Measurements from ENCODE around the gene CNPY3. TPM values are rescaled to one million over a fixed set of nuclear protein-coding genes. Genes with fewer than 3 reads are reported as not detected.

The CNPY3 gene
- total RNA-seq, 2 donors from 2014 or later = 19.6 to 25.9 TPM

GRCh38 chr6:42970871-42971612, 41.8 kb downstream of the CNPY3 start:
- intact Hi-C loops (cut with DNase I, micrococcal nuclease) = no loop called here
- ATAC-seq = no peak
- no peak for DNase-seq

- DNase-seq (no peak), ATAC-seq (no peak)
- intact Hi-C loops (cut with DNase I, micrococcal nuclease) = no loop called here
Measured at GRCh38 chr6:42971746-42972327, 42.6 kb downstream of the CNPY3 start.

- DNase-seq (no peak), ATAC-seq (no peak)
- intact Hi-C loops (cut with DNase I, micrococcal nuclease) = no loop called here
Measured at GRCh38 chr6:42973926-42974325, 44.6 kb downstream of the CNPY3 start.

GRCh38 chr6:42974919-42975505, 45.7 kb downstream of the CNPY3 start:
- ATAC-seq = no peak
- intact Hi-C loops (cut with DNase I, micrococcal nuclease) = no loop called here
- no peak for DNase-seq

GRCh38 chr6:42978487-42978838, 49.2 kb downstream of the CNPY3 start:
- intact Hi-C loops (cut with DNase I, micrococcal nuclease) = no loop called here
- ATAC-seq = peak; percentile 61
- peak; percentile 38 to 50 for DNase-seq

- intact Hi-C loops (cut with DNase I, micrococcal nuclease) = no loop called here
- DNase-seq = peak; percentile 93 to 95
- ATAC-seq = peak; percentile 89
Measured at GRCh38 chr6:42978839-42979522, 49.7 kb downstream of the CNPY3 start, which contains the start of gene PEX6. PEX6 (minus strand) TSS chr6:42979181; CDS start chr6:42979150, 31 bp downstream.

- no peak for DNase-seq
- peak; percentile 13 for ATAC-seq
- intact Hi-C loops (cut with DNase I, micrococcal nuclease) = no loop called here
Measured at GRCh38 chr6:42979523-42980177, 50.4 kb downstream of the CNPY3 start.

- no peak for DNase-seq
- intact Hi-C loops (cut with DNase I, micrococcal nuclease) = no loop called here
- no peak for ATAC-seq
Measured at GRCh38 chr6:42981836-42982235, 52.6 kb downstream of the CNPY3 start.

- ATAC-seq = peak; percentile 93
- intact Hi-C loops (cut with DNase I, micrococcal nuclease) = no loop called here
- DNase-seq = peak; percentile 97 to 98
Measured at GRCh38 chr6:42984001-42984923, 55.0 kb downstream of the CNPY3 start, which contains the start of gene PPP2R5D. PPP2R5D (plus strand) TSS chr6:42984570; CDS start chr6:42984678, 108 bp downstream.

- intact Hi-C loops (cut with DNase I, micrococcal nuclease) = no loop called here
- DNase-seq = peak in 1 of 2 donors; percentile 38
- ATAC-seq = no peak
Measured at GRCh38 chr6:42984924-42985475, 55.7 kb downstream of the CNPY3 start.

- intact Hi-C loops (cut with DNase I, micrococcal nuclease) = no loop called here
- no peak for DNase-seq
Measured at GRCh38 chr6:42987533-42988451, 58.5 kb downstream of the CNPY3 start.

GRCh38 chr6:42988486-42989020, 59.3 kb downstream of the CNPY3 start:
- no peak for DNase-seq
- no peak for ATAC-seq
- intact Hi-C loops (cut with DNase I, micrococcal nuclease) = no loop called here

More at GRCh38 chr6:42987533-42988451, 58.5 kb downstream of the CNPY3 start:
- ATAC-seq = no peak

Other genes with a start within 250 kb of the CNPY3 start
- gene PRPH2, start 206.9 kb upstream of the CNPY3 start, total RNA-seq = under 1 TPM; 0.40 to 0.67 TPM
- 10 to 100 TPM; 21.3 to 26.4 TPM for gene TBCC, start 183.4 kb upstream of the CNPY3 start, total RNA-seq
- gene BICRAL, start 147.4 kb upstream of the CNPY3 start, total RNA-seq = 10 to 100 TPM; 20.2 to 20.5 TPM
- 10 to 100 TPM; 43.7 to 50.4 TPM for gene RPL7L1, start 49.9 kb upstream of the CNPY3 start, total RNA-seq
- not detected for gene PTCRA, start 13.4 kb upstream of the CNPY3 start, total RNA-seq
- under 1 TPM in 1 of 2 donors, not detected in 1; 0.37 TPM for gene GNMT, start 31.3 kb downstream of the CNPY3 start, total RNA-seq
- 10 to 100 TPM; 22.4 to 26.9 TPM for gene PEX6, start 49.7 kb downstream of the CNPY3 start, total RNA-seq
- 10 to 100 TPM; 33.7 to 36.4 TPM for gene PPP2R5D, start 55.1 kb downstream of the CNPY3 start, total RNA-seq
- gene MEA1, start 84.5 kb downstream of the CNPY3 start, total RNA-seq = 10 to 100 TPM; 35.8 to 43.6 TPM
- gene KLHDC3, start 84.8 kb downstream of the CNPY3 start, total RNA-seq = 10 to 100 TPM; 43.8 to 59.0 TPM
- gene RRP36, start 92.1 kb downstream of the CNPY3 start, total RNA-seq = 10 to 100 TPM; 33.6 to 45.8 TPM
- 10 to 100 TPM; 14.9 to 15.3 TPM for gene CUL7, start 124.4 kb downstream of the CNPY3 start, total RNA-seq
- gene MRPL2, start 130.0 kb downstream of the CNPY3 start, total RNA-seq = 10 to 100 TPM; 62.5 to 75.0 TPM
- gene KLC4, start 130.2 kb downstream of the CNPY3 start, total RNA-seq = 100 to 1,000 TPM; 109 to 122 TPM
- gene PTK7, start 146.8 kb downstream of the CNPY3 start, total RNA-seq = 1 to 10 TPM; 8.0 to 9.7 TPM
- 10 to 100 TPM; 22.8 to 30.1 TPM for gene SRF, start 241.8 kb downstream of the CNPY3 start, total RNA-seq